Tibial artery (tissue), 4 donors: ENCODE results near the gene LRIG1.

Experiments used
- DNase-seq, 2 donors: peaks; one replicate each; pipeline ENCODE4 v3.0.0-alpha.2; 2019
- H3K27ac ChIP-seq, 2 donors: fragments of 200-600 bp; sonication (generic) in 1 of 2; 1 replicate in 1 of 2; 2 replicates in 1 of 2; pipeline ENCODE4 v1.5.1; 2018 to 2019; ENCODE audit warnings: mild to moderate bottlenecking in 1 of 2
- H3K27me3 ChIP-seq, 2 donors: fragments of 200-600 bp; sonication (generic) in 1 of 2; one replicate each; pipeline versions ENCODE4 v1.5.1 to v1.6.0; 2016 to 2019
- H3K36me3 ChIP-seq, 3 donors: fragments of 200-600 bp; sonication (generic) in 2 of 3; one replicate each; pipeline ENCODE4 v1.5.1; 2016 to 2019; ENCODE audit warnings: mild to moderate bottlenecking in 2 of 3
- H3K4me1 ChIP-seq, 4 donors: fragments of 200-600 bp; sonication (generic) in 2 of 4; 1 replicate in 3 of 4; 2 replicates in 1 of 4; pipeline ENCODE4 v1.5.1; 2016 to 2019
- H3K4me3 ChIP-seq, 2 donors: fragments of 200-600 bp; sonication (generic) in 1 of 2; 1 replicate in 1 of 2; 2 replicates in 1 of 2; pipeline ENCODE4 v1.5.1; 2018 to 2019; ENCODE audit warnings: mild to moderate bottlenecking in 2 of 2
- H3K9me3 ChIP-seq, 3 donors: fragments of 200-600 bp; sonication (generic) in 1 of 3; one replicate each; pipeline ENCODE4 v1.5.1; 2016 to 2019
- intact Hi-C: fragments of 100-400 bp; cut with DNase I; formaldehyde crosslinking; loops from one replicate; pipeline ENCODE4 v1.15.0; 2023; ENCODE audit warnings: low total_unique reads
- TF ChIP-seq, protein P1 (sequence below), 2 experiments: fragments of 200-600 bp in 1 of 2; fragments of 450-650 bp in 1 of 2; IDR thresholded peaks; one replicate each; pipeline ENCODE4 v1.5.1; 2017 to 2019; ENCODE audit warnings: antibody characterized with exemption in 2 of 2, mild to moderate bottlenecking in 1 of 2, moderate library complexity in 1 of 2

LRIG1 gene

DNA sequence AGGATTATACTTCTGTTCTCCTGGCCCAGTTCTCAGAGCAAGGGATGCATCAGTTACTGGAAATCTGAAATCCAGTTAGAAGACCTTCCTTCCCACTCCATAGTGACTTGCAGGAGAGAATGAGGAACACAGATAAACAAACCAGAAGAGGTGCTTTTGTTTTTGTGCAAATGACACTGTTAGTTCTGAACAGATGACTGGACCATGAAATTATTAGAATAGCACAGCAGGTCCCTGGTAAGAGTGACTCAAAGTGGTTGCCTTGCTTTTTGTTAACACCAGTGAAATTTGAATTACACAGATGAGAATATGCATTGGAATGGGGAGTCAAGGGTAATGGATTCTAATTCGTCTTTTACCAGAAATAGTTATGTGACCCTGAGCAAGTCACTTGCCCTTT, 30.4 kb upstream of the LRIG1 start:
- Histone ChIP-seq H3K27ac (no peak overlapping the region), H3K27me3 (no peaks in the 10 kb centered on the region), H3K4me3 (no peak overlapping the region), H3K9me3 (no peaks in the 10 kb centered on the region), H3K4me1 (no peaks in the 10 kb centered on the region), H3K36me3 (no peaks in the 10 kb centered on the region)
- DNase-seq, result no peak
- TF ChIP-seq, protein P1, sequence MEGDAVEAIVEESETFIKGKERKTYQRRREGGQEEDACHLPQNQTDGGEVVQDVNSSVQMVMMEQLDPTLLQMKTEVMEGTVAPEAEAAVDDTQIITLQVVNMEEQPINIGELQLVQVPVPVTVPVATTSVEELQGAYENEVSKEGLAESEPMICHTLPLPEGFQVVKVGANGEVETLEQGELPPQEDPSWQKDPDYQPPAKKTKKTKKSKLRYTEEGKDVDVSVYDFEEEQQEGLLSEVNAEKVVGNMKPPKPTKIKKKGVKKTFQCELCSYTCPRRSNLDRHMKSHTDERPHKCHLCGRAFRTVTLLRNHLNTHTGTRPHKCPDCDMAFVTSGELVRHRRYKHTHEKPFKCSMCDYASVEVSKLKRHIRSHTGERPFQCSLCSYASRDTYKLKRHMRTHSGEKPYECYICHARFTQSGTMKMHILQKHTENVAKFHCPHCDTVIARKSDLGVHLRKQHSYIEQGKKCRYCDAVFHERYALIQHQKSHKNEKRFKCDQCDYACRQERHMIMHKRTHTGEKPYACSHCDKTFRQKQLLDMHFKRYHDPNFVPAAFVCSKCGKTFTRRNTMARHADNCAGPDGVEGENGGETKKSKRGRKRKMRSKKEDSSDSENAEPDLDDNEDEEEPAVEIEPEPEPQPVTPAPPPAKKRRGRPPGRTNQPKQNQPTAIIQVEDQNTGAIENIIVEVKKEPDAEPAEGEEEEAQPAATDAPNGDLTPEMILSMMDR (IDR thresholded peaks at IDR 0.05), result no peak
- intact Hi-C loops, result no loop called here

DNA sequence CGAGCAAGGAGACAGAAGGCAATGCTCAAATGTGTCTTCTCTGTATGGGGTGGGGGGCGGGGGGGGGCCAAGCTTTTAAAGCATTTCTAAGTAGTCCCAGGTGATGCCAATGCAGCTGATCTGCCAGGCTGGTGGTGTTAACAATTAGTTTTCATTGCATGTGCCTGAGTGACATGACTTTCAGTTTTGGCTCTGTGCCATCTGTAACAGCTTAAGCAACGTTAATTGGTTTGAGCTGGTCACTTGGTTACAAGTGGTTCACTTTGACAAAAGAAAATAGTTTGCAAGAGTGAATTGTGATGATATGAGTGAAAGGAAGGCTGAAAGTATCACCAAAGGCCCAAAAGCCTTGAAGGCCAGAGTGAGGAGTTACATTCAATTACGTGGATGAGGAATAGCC, 26.4 kb upstream of the LRIG1 start:
- intact Hi-C loops, result no loop called here

DNA sequence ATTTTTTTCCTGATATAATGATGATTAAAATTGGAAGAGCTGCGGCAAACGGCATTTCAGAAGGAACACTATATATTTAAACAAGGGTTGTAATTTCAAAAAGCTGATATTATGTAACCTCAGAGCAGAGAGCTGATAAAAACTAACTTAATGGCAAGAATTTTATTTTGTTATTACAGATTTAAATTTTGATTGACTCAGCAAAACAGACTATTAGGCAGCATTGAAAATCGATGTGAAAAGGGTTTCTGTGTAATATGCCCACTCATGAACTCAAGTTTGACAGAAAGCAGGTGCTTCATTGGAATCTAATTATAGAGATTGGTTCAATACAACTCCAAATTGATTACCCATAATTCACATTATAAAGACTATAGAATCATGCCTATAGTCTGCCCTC, 24.9 kb upstream of the LRIG1 start:
- TF ChIP-seq, protein P1 (IDR thresholded peaks at IDR 0.05), result no peak
- Histone ChIP-seq H3K36me3 (no peaks in the 10 kb centered on the region), H3K9me3 (no peaks in the 10 kb centered on the region), H3K4me1 (no peaks in the 10 kb centered on the region), H3K27ac (no peak overlapping the region), H3K27me3 (no peaks in the 10 kb centered on the region), H3K4me3 (no peak overlapping the region)
- intact Hi-C loops, result no loop called here
- no peak for DNase-seq

More for the DNA sequence above, 26.4 kb upstream of the LRIG1 start:
- TF ChIP-seq, protein P1 (IDR thresholded peaks at IDR 0.05), result no peak
- DNase-seq, result no peak
- Histone ChIP-seq H3K4me1 (no peaks in the 10 kb centered on the region), H3K36me3 (no peaks in the 10 kb centered on the region), H3K27ac (no peak overlapping the region), H3K4me3 (no peak overlapping the region), H3K27me3 (no peaks in the 10 kb centered on the region), H3K9me3 (no peaks in the 10 kb centered on the region)

DNA sequence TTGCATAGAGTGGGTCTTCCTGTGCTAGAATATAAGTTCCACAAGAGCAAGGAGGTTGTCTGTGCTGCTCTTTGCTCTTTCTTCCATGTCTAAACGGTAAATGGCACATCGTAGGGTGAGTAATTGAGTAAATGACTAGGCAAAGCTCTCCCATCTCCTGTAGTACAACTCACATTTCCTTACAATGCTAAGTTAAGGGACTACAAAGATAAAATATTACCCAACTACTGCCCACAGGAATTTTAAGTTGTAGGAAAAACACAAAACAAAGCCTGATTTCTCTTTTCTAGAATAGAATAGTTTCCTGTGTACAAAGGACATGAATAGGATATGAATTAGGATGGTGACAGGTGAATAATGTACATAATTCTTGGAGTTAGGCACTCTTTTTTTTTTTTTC, 19.9 kb upstream of the LRIG1 start:
- DNase-seq, result no peak
- intact Hi-C loops, result no loop called here

DNA sequence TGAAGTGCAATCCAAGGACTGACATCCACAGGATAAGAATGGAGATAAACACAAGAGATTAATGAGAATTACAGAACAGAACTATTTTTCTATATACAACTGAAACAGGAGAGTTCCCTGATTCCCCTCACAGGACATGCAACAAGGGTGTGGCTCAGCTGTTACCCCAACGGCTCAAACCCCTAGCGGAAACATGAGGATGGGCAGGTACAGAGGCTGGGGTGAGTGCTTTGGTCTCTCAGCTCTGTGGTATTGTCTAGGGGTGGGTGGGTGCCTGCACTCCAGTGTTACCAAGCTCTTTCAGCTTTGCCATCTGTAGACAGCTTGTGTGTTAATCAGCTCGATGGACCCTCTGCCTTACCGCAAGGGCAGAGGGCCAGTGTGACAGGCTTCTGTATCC, 17.8 kb upstream of the LRIG1 start:
- TF ChIP-seq, protein P1 (IDR thresholded peaks at IDR 0.05), result no peak
- intact Hi-C loops, result no loop called here
- H3K27ac ChIP-seq, result no peak overlapping the region
- no peaks in the 10 kb centered on the region for H3K27me3 ChIP-seq
- H3K4me3 ChIP-seq, result no peak overlapping the region
- no peaks in the 10 kb centered on the region for H3K36me3 ChIP-seq
- DNase-seq, result no peak
- no peaks in the 10 kb centered on the region for H3K9me3 ChIP-seq
- H3K4me1 ChIP-seq, result peaks cover 0 to 6% (median 0%) of the 10 kb centered on the region in 4 donors

More for the DNA sequence above, 19.9 kb upstream of the LRIG1 start:
- TF ChIP-seq, protein P1 (IDR thresholded peaks at IDR 0.05), result no peak
- H3K4me1 ChIP-seq, result peaks cover 0 to 6% (median 0%) of the 10 kb centered on the region in 4 donors
- H3K36me3 ChIP-seq, result no peaks in the 10 kb centered on the region
- no peaks in the 10 kb centered on the region for H3K9me3 ChIP-seq
- no peak overlapping the region for H3K27ac ChIP-seq
- H3K4me3 ChIP-seq, result no peak overlapping the region
- no peaks in the 10 kb centered on the region for H3K27me3 ChIP-seq

DNA sequence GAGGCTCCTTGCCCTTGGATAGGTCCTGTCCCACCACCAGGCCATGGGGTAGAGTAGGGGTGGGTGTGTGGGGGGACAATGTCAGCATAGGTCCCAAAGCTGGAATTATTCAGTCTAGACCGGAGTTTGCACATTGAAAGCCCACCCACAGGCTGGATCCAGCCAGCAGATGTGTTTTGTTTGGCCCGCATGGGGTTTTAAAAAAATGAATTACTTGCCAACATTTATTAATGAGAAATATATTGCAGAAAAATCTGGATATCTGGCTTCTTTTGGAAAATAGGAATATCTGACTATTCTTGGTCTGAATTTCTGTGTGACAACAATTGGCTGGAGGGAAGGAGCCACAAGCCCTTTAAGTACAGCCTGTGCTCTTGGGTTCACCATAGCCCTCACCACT, 17.3 kb upstream of the LRIG1 start:
- Histone ChIP-seq H3K4me3 (no peak overlapping the region), H3K36me3 (no peaks in the 10 kb centered on the region), H3K27ac (no peak overlapping the region), H3K27me3 (no peaks in the 10 kb centered on the region), H3K4me1 (peaks cover 0 to 6% (median 0%) of the 10 kb centered on the region in 4 donors), H3K9me3 (no peaks in the 10 kb centered on the region)
- intact Hi-C loops, result no loop called here
- no peak for DNase-seq
- TF ChIP-seq, protein P1 (IDR thresholded peaks at IDR 0.05), result no peak
